Activated T-cell treated with anti-CD3 and anti-CD28 coated beads for 4 hours (primary cell): Measurements from ENCODE around the gene KIF11.
"Not testable (repeated sequence)": the region's sequence is repeated elsewhere in the genome, so short reads cannot be mapped to it uniquely, and the experiment has no call there.

Experiments used
- DNase-seq: peaks from one replicate; pipeline ENCODE4 v3.0.0-alpha.2; 2020

Gene KIF11

GRCh38 chr10:92591550-92592022 is 1.3 kb upstream of the KIF11 start:
- DNase-seq, result peak; percentile 76

- no peak for DNase-seq
Measured at GRCh38 chr10:92593619-92594588, 974 bp downstream of the KIF11 start.

DNA sequence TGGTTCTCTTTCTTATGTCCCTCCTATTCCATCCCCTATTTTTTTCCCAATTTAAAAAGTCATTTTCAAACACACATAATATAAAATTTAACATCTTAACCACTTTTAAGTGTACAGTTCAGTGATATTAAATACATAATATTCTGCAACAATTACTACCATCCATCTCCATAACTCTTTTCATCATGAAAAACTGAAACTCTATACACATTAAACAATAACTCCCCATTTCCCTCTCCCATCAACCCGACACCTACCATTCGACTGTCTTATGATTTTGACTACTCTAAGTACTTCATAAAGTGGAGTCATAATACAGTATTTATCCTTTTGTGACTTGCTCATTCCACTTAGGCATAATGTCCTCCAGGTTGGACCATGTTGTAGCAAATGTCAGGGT is 2.6 kb downstream of the KIF11 start:
- no peak for DNase-seq

DNA sequence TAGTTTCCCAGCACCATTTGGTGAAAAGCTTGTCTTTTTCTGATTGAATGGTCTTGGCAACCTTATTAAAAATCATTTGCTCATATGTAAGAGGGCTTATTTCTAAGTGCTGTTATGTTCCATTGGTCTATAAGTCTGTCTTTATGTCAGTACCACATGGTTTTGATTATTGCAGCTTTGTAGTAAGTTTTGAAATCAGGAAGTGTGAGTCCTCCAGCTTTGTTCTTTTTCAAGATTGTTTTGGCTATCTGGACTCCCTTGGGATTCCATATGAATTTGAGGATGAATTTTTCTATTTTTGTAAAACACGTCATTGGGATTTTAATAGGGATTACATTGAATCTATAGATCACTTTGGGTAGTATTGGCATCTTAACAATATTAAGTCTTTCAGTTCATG is 5.4 kb downstream of the KIF11 start:
- no peak for DNase-seq

DNA sequence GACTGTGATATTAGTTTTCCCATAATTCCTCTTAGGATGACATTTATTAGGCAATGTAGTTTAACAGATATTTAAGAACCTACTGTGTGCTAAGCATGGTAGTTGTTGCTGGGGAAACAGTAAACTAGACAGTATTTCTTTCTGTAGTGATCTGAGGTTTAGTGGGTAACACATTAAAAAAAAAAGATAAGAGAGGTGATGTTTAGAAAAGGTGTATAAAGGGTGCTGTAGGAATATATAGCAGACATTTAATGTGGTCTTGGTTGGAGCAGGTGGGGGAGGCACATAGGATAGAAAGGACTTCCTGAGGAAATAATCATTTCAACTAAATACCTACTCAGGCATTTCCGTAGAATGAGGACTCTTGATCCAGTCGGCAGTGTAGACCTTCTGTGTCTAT is 11.9 kb downstream of the KIF11 start:
- no peak for DNase-seq

GRCh38 chr10:92615515-92615914 is 22.6 kb downstream of the KIF11 start:
- no peak for DNase-seq

DNA sequence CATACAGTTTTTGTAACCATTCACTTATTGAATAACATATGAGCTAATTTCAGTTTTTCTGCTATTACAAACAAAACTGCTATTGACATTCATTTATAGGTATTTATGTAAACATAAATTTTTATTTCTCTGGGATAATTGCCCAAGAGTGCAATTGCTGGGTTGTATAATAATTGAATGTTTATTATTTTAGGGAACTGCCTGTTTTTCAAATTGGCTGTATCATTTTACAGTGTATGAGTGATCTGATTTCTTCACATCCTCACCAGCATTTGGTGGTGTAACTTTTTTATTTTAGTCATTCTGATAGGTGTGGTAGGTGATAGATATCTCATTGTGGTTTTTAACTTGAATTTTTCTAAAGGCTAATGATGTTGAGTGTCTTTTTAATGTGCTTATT is 26.4 kb downstream of the KIF11 start:
- DNase-seq, result no peak

- no peak for DNase-seq
Measured at GRCh38 chr10:92627845-92628480, 35.0 kb downstream of the KIF11 start.

DNA sequence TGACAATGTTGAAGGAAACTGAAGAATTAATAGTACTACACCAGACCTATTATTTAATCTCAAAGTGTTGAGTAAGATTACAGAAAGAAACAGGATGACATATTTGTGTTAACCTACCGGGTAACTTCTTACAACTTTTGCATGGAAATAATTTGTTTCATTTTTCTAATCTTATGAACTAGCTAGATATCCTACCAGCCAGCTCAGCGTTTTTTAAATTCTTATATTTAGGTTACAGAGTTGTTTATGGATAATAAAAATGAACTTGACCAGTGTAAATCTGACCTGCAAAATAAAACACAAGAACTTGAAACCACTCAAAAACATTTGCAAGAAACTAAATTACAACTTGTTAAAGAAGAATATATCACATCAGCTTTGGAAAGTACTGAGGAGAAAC is 37.0 kb downstream of the KIF11 start:
- DNase-seq, result no peak

GRCh38 chr10:92638037-92638436 is 45.1 kb downstream of the KIF11 start:
- no peak for DNase-seq

- DNase-seq, result no peak
Measured at GRCh38 chr10:92640107-92640506, 47.2 kb downstream of the KIF11 start.

DNA sequence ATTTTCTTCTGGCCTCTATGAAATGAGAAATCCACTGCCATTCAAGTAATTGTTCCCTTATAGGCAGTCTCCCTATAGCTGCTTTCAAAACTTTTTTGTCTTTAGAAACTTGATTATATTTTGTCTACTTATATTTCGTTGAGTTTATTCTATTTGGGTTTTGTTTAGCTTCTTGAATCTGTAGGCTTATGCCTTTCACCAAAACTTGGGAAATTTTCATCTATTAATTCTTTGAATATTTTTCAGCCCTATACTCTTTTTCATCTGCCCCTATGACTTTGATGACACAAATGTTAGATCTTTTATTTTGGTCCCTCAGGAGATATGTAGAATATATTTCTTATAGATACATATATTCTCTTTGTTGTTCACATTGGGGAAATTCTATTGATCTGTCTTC is 48.6 kb downstream of the KIF11 start:
- no peak for DNase-seq

GRCh38 chr10:92644921-92645320 is 52.0 kb downstream of the KIF11 start:
- DNase-seq, result no peak

DNA sequence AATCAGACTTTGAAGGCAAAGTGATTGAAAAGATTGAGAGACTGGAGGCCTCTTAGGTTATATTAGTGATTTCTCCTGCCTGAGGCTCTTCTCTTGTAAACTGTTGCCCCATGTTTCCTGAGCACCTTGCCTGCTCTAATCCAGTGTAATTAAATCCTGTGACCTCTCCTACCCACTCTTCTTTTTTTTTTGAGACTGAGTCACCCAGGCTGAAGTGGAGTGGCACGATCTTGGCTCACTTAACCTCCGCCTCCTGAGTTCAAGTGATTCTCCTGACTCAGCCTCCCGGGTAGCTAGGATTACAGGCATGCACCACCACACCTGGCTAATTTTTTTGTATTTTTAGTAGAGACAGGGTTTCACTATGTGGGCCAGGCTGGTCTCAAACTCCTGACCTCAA is 57.9 kb downstream of the KIF11 start:
- not testable (repeated sequence) for DNase-seq

DNA sequence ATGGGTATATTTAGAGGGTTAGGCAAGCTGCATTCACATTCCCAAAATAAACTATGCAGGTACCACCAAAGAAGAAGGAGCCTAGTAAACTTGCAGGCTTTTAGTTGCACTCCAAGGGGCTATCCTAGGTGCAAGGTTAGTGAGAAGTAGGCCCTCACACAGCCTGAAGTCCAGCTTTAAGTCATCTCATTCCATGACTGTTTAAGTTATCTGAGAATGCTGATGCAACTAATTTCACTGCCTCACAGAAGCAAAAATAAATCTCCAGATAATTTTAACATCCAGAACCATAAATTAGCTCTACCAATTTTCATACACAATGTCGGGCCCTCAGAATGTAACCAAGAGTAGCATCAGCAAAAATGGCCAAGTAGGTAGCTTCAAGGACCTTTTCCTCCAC is 62.5 kb downstream of the KIF11 start:
- DNase-seq, result no peak

DNA sequence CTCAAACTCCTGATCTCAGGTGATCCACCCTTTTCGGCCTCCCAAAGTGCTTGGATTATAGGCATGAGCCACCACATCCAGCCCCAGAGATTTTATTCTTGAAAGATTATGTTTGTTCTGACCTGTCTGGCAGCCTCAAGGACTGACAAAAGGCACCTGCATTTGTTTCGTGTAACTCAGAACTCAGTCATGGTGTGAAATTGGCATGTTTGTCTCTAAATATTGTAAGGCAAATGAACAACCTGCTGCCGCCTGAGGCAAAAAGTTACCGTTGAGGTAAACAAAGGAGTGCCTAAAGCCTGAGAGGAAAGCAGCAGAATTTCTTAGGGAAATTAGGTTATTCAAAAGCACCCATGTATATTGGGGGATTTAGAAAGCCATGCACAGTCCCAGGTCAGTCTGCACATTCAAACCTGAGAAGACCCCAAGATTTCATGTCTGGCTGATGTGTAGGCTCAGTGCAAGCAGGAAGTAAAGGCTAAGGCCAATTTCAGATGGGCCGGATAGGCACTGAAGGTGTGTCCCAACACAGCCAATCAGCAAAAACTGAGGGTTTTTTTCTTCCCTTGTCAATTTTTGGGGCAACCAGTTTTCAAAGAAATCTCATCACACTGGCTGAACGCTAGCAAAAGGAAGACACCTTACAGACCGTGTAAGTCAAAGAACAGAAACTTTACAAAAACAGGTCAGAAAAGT is 63.5 kb downstream of the KIF11 start:
- no peak for DNase-seq

DNA sequence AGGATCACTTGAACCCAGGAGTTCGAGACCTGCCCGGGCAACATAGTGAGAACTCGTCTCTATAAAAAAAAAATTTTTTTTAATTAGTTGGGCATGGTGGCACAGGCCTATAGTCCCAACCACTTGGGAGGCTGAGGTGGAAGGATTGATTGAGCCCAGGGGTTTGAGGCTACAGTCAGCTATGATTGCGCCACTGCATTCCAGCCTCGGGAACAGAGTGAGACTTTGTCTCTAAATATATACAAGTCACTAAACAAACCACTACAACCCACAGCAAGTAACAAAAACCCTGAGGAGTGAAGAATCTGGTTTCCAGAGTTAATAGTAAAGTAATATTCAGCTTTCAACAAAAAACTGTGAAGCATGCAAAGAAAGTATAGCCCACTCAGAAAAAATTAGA is 64.1 kb downstream of the KIF11 start:
- DNase-seq, result no peak

DNA sequence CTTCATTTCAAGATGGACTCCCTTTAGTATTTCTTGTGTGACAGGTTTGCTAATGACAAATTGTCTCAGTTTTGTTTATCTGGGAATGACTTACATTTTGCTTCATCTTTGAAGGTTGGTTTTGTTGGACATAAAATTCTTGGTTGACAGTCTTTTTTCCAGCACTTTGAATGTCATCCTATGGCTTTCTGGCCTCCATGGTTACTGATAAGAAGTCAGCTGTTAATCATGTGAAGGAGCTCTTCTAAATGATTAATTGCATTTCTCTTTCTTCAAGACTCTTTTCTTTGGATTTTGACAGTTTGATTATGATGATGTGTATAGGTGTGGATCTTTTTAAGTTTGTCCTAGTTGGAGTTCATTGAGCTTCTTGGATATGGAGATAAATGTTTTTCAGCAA is 69.9 kb downstream of the KIF11 start:
- no peak for DNase-seq

DNA sequence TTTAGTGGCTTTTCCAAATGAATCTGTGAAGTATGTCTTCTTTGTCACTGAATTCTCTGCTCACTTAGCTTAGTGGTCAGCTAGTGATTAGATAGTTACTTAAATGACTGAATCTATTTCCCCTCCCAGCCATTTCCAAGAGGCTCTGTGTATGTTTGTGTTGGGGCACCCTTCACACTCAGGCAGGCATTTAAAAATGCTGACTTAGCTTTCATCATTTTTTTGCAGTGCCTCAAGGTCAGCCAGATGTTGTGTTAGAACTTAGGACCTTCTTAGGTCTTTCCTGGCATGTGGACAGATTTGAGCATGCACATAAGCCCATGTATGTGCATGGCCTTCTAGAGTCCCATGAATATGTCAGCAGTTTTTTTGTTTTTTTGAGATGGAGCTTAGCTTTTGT is 71.4 kb downstream of the KIF11 start:
- DNase-seq, result no peak

- DNase-seq, result no peak
Measured at GRCh38 chr10:92667078-92667477, 74.1 kb downstream of the KIF11 start.

GRCh38 chr10:92677708-92678107 is 84.8 kb downstream of the KIF11 start:
- DNase-seq, result no peak

DNA sequence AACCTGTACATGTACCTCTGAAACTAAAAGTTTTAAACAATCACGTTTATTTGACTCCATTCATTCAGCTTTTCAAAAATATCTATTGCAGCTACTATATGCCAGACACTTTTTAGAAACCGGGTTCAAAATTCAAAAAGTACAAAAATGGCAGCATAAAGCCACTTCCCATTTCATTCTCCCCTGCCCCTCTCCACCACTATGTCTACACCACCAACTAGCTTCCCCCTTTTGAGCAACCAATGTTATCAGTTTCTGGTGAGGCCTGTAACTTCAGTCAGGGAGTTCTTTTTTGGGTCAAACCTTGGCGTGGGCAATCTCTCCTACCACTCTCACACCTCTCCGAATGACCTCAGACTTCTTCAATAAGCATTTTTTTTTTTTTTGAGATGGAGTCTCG is 85.3 kb downstream of the KIF11 start:
- no peak for DNase-seq

DNA sequence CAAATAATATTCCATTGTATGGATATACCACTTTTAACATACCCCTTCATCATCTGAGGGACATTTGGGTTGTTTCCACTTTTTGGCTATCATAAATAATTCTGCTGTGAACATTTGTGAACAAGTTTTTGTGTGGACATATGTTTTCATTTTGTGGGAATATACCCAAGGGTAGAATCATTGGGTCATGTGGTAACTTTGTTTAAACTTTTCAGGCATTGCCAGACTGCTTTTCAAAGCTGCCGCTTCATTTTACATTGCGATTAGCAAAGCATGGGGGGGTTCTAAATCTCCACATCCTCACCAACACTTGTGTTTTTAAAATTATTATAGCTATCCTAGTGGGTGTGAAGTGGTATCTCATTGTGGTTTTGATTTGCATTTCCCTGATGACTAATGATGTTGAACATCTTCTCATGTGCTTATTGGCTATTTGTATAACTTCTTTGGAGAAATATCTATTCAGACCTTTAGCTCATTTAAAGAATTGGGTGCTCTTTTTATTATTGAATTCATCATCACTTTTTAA is 88.4 kb downstream of the KIF11 start:
- DNase-seq, result no peak

- no peak for DNase-seq
Measured at GRCh38 chr10:92688573-92688926, 95.6 kb downstream of the KIF11 start.
